Measurements from ENCODE around the gene EXOC1.

Gene EXOC1

GRCh38 chr4:55857586-55857985, 4.1 kb downstream of the EXOC1 start:
- no peak for DNase-seq (ENCODE audit: low read depth)

GRCh38 chr4:55859711-55860110, 6.3 kb downstream of the EXOC1 start:
- DNase-seq (ENCODE audit: low read depth) = no peak

GRCh38 chr4:55864577-55865223, 11.3 kb downstream of the EXOC1 start:
- no peak for DNase-seq (ENCODE audit: low read depth)

- no peak for DNase-seq (ENCODE audit: low read depth)
Observed at GRCh38 chr4:55865228-55865806, 11.9 kb downstream of the EXOC1 start.

- DNase-seq (ENCODE audit: low read depth) = no peak
Observed at GRCh38 chr4:55866290-55866907, 13.0 kb downstream of the EXOC1 start.

- DNase-seq (ENCODE audit: low read depth) = no peak
Observed at GRCh38 chr4:55866973-55867574, 13.6 kb downstream of the EXOC1 start.

GRCh38 chr4:55868581-55869090, 15.2 kb downstream of the EXOC1 start:
- DNase-seq (ENCODE audit: low read depth) = no peak

GRCh38 chr4:55871299-55871800, 17.9 kb downstream of the EXOC1 start:
- DNase-seq (ENCODE audit: low read depth) = no peak

- DNase-seq (ENCODE audit: low read depth) = no peak
Observed at GRCh38 chr4:55874831-55875230, 21.4 kb downstream of the EXOC1 start.

- no peak for DNase-seq (ENCODE audit: low read depth)
Observed at GRCh38 chr4:55876387-55876786, 22.9 kb downstream of the EXOC1 start.

- no peak for DNase-seq (ENCODE audit: low read depth)
Observed at GRCh38 chr4:55879224-55879623, 25.8 kb downstream of the EXOC1 start.

GRCh38 chr4:55880652-55881280, 27.3 kb downstream of the EXOC1 start:
- DNase-seq (ENCODE audit: low read depth) = no peak

GRCh38 chr4:55884093-55884850, 30.8 kb downstream of the EXOC1 start:
- DNase-seq (ENCODE audit: low read depth) = no peak

- DNase-seq (ENCODE audit: low read depth) = no peak
Observed at GRCh38 chr4:55884851-55885219, 31.4 kb downstream of the EXOC1 start.

GRCh38 chr4:55887594-55887993, 34.1 kb downstream of the EXOC1 start:
- no peak for DNase-seq (ENCODE audit: low read depth)

- DNase-seq (ENCODE audit: low read depth) = no peak
Observed at GRCh38 chr4:55892156-55892555, 38.7 kb downstream of the EXOC1 start.

GRCh38 chr4:55896622-55897021, 43.2 kb downstream of the EXOC1 start:
- no peak for DNase-seq (ENCODE audit: low read depth)

GRCh38 chr4:55902677-55903076, 49.2 kb downstream of the EXOC1 start:
- no peak for DNase-seq (ENCODE audit: low read depth)

- DNase-seq (ENCODE audit: low read depth) = no peak
Observed at GRCh38 chr4:55903577-55903976, 50.1 kb downstream of the EXOC1 start.

- no peak for DNase-seq (ENCODE audit: low read depth)
Observed at GRCh38 chr4:55904576-55904975, 51.1 kb downstream of the EXOC1 start.

- DNase-seq (ENCODE audit: low read depth) = no peak
Observed at GRCh38 chr4:55906323-55906722, 52.9 kb downstream of the EXOC1 start.

GRCh38 chr4:55906989-55907388, 53.5 kb downstream of the EXOC1 start:
- no peak for DNase-seq (ENCODE audit: low read depth)
